Stomach (tissue), 9 donors: ENCODE results near the gene GADD45A. TPM values are rescaled to one million over a fixed set of nuclear protein-coding genes. Genes with fewer than 3 reads are reported as not detected.

Source experiments
- DNase-seq, 2 donors: peaks; one replicate each; pipeline versions ENCODE4 v3.0.0 to v3.0.0-alpha.2; 2013 to 2019
- H3K27ac ChIP-seq, 5 donors: fragments of 200-600 bp in 4 of 5; sonication (generic) in 4 of 5; one replicate each; pipeline ENCODE4 v1.5.1; 2013 to 2019; ENCODE audit warnings: mild to moderate bottlenecking in 1 of 5, moderate library complexity in 1 of 5
- H3K27me3 ChIP-seq, 3 donors: fragments of 200-600 bp; sonication (generic); one replicate each; pipeline ENCODE4 v1.5.1; 2017 to 2019; ENCODE audit warnings: mixed run types in 1 of 3
- H3K36me3 ChIP-seq, 4 donors: fragments of 200-600 bp; sonication (generic); 1 replicate in 3 of 4; 2 replicates in 1 of 4; pipeline ENCODE4 v1.5.1; 2016 to 2019
- H3K4me1 ChIP-seq, 4 donors: fragments of 200-600 bp; sonication (generic); one replicate each; pipeline ENCODE4 v1.5.1; 2016 to 2019
- H3K4me3 ChIP-seq, 4 donors: fragments of 200-600 bp; sonication (generic) in 3 of 4; one replicate each; pipeline ENCODE4 v1.5.1; 2016 to 2019; ENCODE audit warnings: mild to moderate bottlenecking in 1 of 4
- H3K9me3 ChIP-seq, 4 donors: fragments of 200-600 bp; sonication (generic); one replicate each; pipeline ENCODE4 v1.5.1; 2016 to 2019
- EP300 ChIP-seq: sonication (generic); formaldehyde crosslinking; IDR thresholded peaks from one replicate; pipeline ENCODE4 v1.6.1; 2017; ENCODE audit warnings: antibody characterized with exemption
- POLR2A ChIP-seq, 4 donors: fragments of 450-650 bp; IDR thresholded peaks; one replicate each; pipeline ENCODE4 v1.6.1; 2016; ENCODE audit warnings: antibody characterized with exemption in 4 of 4, control low read depth in 2 of 4, mild to moderate bottlenecking in 1 of 4, moderate library complexity in 1 of 4
- POLR2AphosphoS5 ChIP-seq, 3 donors: sonication (generic); formaldehyde crosslinking; IDR thresholded peaks; one replicate each; pipeline ENCODE4 v1.6.1; 2016; ENCODE audit warnings: antibody characterized with exemption in 3 of 3
- WGBS, 5 donors: extraction: QIAGEN DNeasy Blood & Tissue Kit in 3 of 5; methylation state at CpG; one replicate each; pipeline versions ENCODE4 v1.1.5 to v1.1.7; 2013 to 2018; 5-methylcytosine and 5-hydroxymethylcytosine counted together
- intact Hi-C: fragments of 100-400 bp; cut with DNase I; formaldehyde crosslinking; loops from one replicate; pipeline ENCODE4 v1.15.1; 2023; ENCODE audit warnings: low total_unique reads
- polyA plus RNA-seq, 3 donors: library from polyadenylated mRNA; stranded (reverse); fragments of 200-250 nt; gene quantifications; one replicate each; pipeline ENCODE4 v1.2.3, GENCODE V29; 2013
- total RNA-seq, 5 donors: library from RNA; depleted of rRNA; stranded (reverse); fragments of >200 nt; gene quantifications; one replicate each; pipeline versions ENCODE4 v1.1.0 to v1.2.3, GENCODE V29; 2014 to 2016
- TF ChIP-seq, protein P1 (sequence below), 7 experiments: fragments of 450-650 bp in 4 of 7; fragments of 200-600 bp in 3 of 7; sonication (generic) in 3 of 7; IDR thresholded peaks; one replicate each; pipeline ENCODE4 v1.5.1; 2016 to 2019; ENCODE audit warnings: antibody characterized with exemption in 7 of 7, control low read depth in 2 of 7, mild to moderate bottlenecking in 1 of 7
- donor health status: healthy with polysubstance abuse.
- donor health status: Bipolar disorder and iron deficiency.
- donor health status: healthy.

Gene GADD45A
- total and polyA plus RNA-seq, 8 donors = 4.7 to 84.8 (median 38.4) TPM

DNA sequence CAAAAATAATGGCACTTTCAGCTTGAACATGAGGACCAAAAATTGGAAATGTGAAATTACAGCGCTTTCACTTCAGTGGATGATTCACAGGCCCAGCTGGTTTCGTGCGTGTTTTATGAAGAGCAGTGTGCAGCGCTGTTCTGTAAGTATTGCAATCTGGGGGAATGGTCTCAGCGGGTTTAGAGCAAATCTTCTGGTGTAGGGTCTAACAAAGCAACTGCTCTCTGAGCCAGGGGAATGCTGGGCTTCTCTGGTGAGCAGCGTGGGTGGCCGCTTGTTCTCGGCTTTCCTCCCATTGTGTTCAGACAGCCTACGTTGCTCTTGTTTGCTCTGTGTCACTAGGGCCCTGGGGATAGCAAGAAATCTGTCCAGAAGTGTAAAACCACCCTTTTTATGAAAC, 42.4 kb upstream of the GADD45A start:
- intact Hi-C loops = no loop called here
- no peaks in the 10 kb centered on the region for H3K9me3 ChIP-seq
- H3K4me1 ChIP-seq = peaks cover 11 to 26% (median 21%) of the 10 kb centered on the region in 4 donors
- H3K27me3 ChIP-seq = no peaks in the 10 kb centered on the region
- DNase-seq = no peak
- no peak for TF ChIP-seq EP300
- TF ChIP-seq POLR2AphosphoS5 (IDR thresholded peaks at IDR 0.05) = no peak
- TF ChIP-seq, protein P1, sequence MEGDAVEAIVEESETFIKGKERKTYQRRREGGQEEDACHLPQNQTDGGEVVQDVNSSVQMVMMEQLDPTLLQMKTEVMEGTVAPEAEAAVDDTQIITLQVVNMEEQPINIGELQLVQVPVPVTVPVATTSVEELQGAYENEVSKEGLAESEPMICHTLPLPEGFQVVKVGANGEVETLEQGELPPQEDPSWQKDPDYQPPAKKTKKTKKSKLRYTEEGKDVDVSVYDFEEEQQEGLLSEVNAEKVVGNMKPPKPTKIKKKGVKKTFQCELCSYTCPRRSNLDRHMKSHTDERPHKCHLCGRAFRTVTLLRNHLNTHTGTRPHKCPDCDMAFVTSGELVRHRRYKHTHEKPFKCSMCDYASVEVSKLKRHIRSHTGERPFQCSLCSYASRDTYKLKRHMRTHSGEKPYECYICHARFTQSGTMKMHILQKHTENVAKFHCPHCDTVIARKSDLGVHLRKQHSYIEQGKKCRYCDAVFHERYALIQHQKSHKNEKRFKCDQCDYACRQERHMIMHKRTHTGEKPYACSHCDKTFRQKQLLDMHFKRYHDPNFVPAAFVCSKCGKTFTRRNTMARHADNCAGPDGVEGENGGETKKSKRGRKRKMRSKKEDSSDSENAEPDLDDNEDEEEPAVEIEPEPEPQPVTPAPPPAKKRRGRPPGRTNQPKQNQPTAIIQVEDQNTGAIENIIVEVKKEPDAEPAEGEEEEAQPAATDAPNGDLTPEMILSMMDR (IDR thresholded peaks at IDR 0.05) = no peak
- TF ChIP-seq POLR2A (IDR thresholded peaks at IDR 0.05) = no peak
- H3K36me3 ChIP-seq = no peaks in the 10 kb centered on the region
- 67 to 85% (median 77%) methylated on average over 9 of the region's 9 CpGs for WGBS, 5 donors
- H3K4me3 ChIP-seq = no peak overlapping the region
- H3K27ac ChIP-seq = peak overlapping the region in 1 of 5 donors; percentile 32

- 91 to 98% (median 93%) methylated on average over 3 of the region's 3 CpGs for WGBS, 5 donors
- H3K4me1 ChIP-seq = peaks cover 11 to 26% (median 22%) of the 10 kb centered on the region in 4 donors
- no peaks in the 10 kb centered on the region for H3K27me3 ChIP-seq
- no peaks in the 10 kb centered on the region for H3K9me3 ChIP-seq
- no peak overlapping the region for H3K4me3 ChIP-seq
- intact Hi-C loops = no loop called here
- TF ChIP-seq EP300 (no peak), POLR2A (IDR thresholded peaks at IDR 0.05) (no peak), POLR2AphosphoS5 (IDR thresholded peaks at IDR 0.05) (no peak)
- TF ChIP-seq, protein P1 (IDR thresholded peaks at IDR 0.05) = no peak
- DNase-seq = no peak
- H3K36me3 ChIP-seq = no peaks in the 10 kb centered on the region
- H3K27ac ChIP-seq = peak overlapping the region in 1 of 5 donors; percentile 13
These were observed 40.4 kb upstream of the GADD45A start for GRCh38 chr1:67644566-67644965.

GRCh38 chr1:67645495-67646144, 39.4 kb upstream of the GADD45A start:
- H3K36me3 ChIP-seq = no peaks in the 10 kb centered on the region
- TF ChIP-seq, protein P1 (IDR thresholded peaks at IDR 0.05) = no peak
- peak in 1 of 3 donors; percentile 27 for TF ChIP-seq POLR2AphosphoS5 (IDR thresholded peaks at IDR 0.05)
- H3K4me3 ChIP-seq = no peak overlapping the region
- intact Hi-C loops = no loop called here
- WGBS, 5 donors = 10 to 43% (median 25%) methylated on average over 3 of the region's 3 CpGs
- no peaks in the 10 kb centered on the region for H3K9me3 ChIP-seq
- no peaks in the 10 kb centered on the region for H3K27me3 ChIP-seq
- DNase-seq = peak; percentile 71 to 73
- peak overlapping the region in 4 of 5 donors; percentile 27 to 62 (median 52) for H3K27ac ChIP-seq
- H3K4me1 ChIP-seq = peaks cover 11 to 26% (median 22%) of the 10 kb centered on the region in 4 donors

GRCh38 chr1:67646145-67647035, 38.6 kb upstream of the GADD45A start:
- TF ChIP-seq POLR2AphosphoS5 (IDR thresholded peaks at IDR 0.05) (no peak), EP300 (no peak), POLR2A (IDR thresholded peaks at IDR 0.05) (no peak)
- TF ChIP-seq, protein P1 (IDR thresholded peaks at IDR 0.05) = no peak
- 52 to 76% (median 69%) methylated on average over 3 of the region's 3 CpGs for WGBS, 5 donors
- Histone ChIP-seq H3K36me3 (no peaks in the 10 kb centered on the region), H3K4me3 (no peak overlapping the region), H3K4me1 (peaks cover 11 to 26% (median 22%) of the 10 kb centered on the region in 4 donors), H3K27ac (peak overlapping the region in 4 of 5 donors; percentile 14 to 62 (median 38)), H3K9me3 (no peaks in the 10 kb centered on the region), H3K27me3 (no peaks in the 10 kb centered on the region)
- intact Hi-C loops = no loop called here
- no peak for DNase-seq
